GM18870 (cell line): ENCODE measurements around the gene NRXN3.

Source experiments
- ATAC-seq: cut with Tn5 transposase; IDR thresholded peaks from one replicate; pipeline ENCODE4 v1.9.1; 2021; ENCODE audit warnings: moderate library complexity; ENCODE audit not compliant: unreplicated experiment

Gene NRXN3

DNA sequence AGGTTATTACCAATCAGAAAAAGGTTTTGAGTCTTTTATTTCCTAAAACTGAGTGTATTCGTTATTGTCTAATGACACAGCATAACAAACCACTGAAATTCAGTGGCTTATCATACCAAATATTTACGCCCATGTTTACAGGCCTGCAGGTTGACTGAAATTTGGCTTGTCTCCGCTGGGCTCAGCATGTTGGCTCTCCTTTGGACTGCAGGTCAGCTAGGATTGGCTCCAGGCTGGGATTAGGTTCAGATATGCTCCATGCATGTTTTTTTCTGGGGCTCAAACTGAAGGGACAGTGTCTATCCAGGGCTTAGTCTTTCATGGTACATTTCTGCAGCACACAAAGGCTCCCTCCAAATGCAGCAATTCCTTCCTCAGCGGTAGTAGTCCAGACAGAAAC is 1471.2 kb downstream of the NRXN3 start:
- ATAC-seq = no peak

DNA sequence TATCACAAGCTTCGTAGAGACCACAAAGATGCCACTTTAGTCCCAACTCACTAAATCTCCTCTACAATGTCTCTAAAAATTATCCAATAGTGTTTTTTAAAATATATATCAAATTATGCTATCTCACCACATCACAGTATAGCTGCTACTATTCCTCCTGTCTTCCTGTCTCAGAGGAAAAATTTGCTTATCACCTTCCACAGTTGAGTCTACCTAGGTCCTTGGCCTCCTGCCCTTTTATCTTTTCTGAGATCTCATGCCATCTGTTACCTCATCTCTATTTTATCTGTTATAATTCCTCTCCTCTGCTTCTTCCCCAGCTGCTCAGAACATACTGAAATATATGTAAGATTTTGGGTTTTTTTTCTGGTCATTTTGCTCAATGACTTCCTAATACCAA is 1473.0 kb downstream of the NRXN3 start:
- no peak for ATAC-seq

DNA sequence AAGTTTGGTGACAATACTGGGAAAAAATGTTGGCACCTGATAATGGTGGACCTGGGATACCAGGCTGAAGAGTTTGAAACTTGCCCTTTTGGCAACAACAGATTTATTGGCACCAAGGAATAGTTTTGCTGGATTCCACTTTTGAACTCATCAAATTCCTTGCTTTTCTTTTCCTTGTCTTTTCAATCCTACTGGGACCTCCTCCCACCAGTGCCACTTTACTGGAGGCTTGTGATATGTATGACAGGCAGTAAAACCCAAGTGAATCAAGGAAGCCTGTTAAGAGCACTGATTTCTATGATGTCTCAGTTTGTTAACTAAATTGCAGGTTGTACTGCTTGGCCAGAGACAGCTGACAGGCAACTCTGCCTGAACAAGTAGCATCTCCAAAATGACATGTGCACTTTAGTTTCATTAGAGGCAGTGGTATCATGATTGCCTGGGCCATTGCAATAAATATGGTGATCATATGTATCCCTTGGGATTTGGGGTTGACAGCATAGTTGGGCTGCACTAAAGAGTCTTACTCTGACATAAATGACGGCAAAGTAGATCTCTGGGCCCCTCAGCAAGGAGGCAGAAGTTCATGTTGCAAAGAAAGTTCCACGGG is 1475.7 kb downstream of the NRXN3 start:
- ATAC-seq = no peak

DNA sequence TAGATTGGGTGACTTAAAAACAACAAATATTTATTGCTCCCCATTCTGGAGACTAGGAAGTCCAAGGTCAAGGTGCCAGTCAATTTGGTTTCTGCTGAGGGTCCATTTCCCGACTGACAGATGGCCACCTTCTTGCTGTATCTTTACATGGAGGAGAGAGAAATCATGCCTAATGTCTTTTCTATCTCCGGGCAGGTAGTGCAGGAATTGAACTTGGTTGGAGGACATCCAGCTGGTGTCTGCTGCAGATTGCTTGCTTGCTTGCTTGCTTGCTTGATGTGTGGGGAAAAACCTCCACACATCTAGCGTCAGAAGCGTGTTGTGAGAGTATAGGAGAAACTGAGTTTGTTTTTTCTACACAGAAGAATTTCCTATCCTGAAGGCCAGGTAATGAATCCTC is 1479.7 kb downstream of the NRXN3 start:
- ATAC-seq = no peak

DNA sequence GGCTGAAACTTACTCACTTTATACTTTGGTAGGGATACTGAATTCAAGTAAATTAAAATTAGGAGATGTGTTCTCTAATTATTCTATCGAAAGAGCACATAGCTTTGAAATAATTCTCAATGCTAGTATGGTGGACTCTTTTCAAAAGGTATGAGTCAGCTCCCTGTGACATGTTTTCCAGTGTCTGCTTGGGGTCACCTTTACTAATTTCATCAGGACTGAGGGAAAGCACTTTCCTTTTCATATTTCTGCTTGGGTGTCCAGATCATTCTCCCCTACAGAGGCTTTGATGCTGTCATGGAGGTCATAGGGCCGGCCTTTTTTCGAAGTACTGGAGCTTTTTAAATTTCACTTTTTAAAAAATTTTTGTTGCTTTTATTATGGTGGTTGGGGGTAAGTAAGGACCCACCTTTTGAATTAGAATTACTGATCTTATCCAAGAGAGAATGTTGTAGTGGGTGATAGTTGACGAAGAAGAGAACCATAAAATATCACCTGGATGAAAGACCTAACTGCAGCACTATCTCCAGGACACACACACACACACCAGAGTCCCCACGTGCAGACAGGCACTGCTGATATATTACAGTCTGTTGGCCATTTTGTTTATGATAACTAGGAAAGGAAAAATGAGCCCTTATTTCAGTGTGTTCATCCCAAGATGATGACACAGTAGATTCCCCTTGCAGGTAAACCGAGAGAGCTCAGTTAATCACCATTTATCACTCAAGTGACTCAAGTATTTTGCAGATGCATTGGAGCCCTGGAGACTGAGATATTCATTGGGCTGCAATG is 1482.5 kb downstream of the NRXN3 start:
- no peak for ATAC-seq

DNA sequence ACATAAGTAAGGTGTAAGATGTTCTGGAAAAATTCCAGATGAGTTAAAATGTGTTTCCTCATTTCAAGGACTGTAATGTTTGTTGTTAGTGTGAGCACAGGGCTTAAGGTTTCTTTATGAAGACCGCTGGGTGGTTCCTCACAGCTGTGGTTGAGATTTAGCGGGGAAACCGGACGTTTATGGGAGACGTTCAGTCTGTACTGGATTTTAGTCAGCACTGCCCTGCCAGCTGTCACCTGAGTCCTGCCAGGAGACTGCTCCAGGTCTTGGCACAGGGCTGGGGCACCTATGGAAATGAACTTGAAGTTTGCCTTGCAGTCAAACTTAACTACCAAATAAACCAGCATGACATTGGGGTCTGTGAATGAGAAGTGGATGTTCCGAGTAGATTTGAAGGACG is 1485.9 kb downstream of the NRXN3 start:
- no peak for ATAC-seq

DNA sequence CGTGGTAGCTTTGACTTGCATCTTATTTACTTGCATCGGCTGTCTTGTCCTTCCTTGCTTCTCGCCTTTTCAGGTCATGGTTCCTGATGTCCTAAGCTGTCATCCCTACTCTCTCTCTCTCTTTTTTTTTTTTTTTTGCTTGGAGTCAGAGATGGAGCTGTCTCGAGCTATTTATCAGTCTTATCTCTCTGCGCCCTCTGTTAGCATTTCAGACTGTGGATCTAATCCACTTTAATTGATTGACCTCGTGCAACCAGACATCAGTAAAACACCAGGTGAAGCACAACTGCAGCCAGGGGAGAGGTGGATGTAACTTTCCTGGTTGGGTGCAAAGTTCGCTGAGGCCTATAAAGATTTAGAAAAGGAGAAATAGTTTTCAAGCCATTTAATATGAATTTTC is 1486.3 kb downstream of the NRXN3 start:
- no peak for ATAC-seq

DNA sequence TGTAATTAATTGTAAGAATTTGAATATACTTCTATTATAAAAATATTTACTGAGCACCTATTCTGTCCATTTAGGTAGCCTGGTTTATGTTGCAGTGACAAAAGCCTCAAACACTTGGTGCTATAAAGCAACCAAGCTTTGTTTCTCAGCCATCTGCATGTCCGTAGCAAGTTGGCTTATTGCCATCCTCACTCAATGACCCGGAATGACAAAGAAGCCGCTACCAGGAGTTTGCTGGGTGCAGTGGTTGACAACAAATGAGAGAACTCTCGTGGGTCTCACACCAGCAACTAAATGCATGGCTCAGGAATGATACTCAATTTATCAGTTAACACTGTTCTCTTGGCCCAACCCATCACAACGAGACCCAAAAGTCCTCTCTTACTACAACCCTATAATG is 1488.0 kb downstream of the NRXN3 start:
- ATAC-seq = no peak

DNA sequence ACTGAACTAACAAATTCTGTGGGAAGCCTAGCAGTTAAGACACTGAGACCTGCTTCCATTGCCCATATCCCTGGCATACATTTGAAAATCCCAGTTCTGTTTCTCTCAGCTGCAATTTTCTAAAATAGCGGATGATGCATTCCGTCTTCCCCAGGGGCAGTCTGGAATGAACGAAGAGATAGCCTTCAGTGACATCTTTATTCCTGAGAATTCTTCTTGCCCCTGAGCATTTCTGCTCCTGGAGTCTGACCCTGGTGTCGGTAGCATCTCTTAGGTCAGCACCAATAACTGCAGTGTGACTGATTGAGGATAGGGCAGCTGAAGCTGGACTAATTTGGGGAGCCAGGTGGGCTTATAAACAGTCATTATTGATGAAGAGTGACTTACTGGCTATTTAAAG is 1488.6 kb downstream of the NRXN3 start:
- ATAC-seq = no peak

DNA sequence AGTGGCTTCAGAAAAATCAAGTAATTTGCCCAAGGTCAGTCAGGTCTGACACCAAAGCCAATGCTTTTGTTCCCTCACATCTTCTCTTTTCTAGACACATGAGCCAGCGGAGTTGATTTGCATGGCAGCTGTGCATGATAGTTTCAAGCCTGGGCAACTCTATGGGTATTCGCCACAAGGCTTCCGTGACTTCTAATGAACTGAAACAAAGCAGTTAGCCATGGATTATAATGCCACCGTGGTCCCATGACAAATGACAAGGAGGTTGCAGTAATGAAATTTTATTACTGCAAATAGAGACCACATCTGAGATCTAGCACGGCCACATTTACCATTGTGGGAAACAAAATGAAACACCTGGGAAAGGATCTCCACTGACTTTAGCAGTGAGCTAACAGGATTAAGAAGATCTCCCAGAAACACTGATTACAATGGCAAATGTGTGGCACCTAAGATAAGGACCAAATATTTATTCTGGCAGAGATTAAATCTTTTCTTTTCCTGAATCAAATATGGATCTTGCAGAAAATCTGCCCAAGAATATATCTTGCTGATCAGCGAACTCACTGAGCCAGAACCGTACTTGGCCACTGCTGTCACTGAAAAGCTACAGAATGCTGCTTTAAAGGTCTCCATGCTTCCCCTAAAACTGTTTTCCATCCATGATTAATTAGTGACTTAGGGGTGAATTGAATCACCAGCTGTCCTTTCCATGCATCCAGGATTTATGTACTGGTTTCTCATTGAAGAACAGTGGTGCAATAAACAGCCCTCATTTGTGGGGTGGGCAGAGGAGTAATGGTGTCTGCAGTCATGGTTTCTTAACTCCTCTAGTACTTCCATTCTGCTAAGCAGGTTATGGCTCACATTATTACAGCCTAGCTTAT is 1490.1 kb downstream of the NRXN3 start:
- ATAC-seq = no peak

DNA sequence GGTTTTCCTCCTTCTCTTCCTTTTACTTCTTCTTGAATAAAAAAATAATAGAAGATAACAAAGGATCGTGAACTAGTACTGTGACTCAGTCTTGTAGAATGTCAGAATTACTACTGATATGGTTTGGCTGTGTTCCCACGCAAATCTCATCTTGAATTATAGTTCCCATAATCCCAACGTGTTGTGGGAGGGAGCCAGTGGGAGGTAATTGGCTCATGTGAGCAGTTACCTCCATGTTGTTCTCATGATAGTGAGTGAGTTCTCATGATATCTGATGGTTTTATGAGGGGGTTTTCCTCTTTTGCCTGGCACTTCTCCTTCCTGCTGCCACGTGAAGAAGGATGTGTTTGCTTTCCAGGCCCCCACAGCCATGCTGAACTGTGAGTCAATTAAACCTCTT is 1491.6 kb downstream of the NRXN3 start:
- no peak for ATAC-seq

DNA sequence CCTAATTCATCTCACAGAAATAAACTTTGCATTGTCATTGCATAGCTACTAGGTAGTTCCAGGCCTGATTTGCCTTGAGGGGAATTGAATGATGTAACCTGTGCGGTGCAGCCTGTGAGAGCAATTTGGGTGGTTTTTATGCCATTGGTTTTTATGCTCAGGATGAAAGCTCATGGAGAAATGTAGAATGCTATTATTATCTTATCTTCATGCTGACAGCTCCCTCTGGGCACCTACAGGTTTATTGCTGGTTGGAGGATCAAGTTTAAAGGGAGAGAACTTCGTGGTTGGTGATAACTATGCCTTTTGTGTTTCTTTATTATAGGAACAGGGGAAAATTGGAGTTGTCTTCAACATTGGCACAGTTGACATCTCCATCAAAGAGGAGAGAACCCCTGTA is 1493.3 kb downstream of the NRXN3 start:
- ATAC-seq = no peak

DNA sequence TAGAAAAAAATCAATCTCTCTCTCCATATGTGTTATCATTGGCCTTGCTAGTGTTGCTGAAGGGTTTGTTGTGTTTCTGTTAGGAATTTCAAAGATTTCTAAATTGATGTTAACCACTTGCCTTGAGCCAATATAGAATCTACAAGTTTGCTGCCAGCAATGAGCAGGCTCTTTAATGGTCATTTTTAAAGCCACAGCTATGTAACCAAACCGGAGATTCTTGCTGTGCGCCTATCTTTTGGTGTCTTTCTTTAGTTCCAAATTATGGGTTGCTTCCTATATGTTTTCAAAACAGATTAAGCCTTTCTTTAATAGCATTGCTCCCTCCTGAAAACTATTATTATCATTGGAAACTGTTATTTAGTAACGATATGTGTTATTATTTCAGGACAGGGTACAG is 1495.4 kb downstream of the NRXN3 start:
- no peak for ATAC-seq

DNA sequence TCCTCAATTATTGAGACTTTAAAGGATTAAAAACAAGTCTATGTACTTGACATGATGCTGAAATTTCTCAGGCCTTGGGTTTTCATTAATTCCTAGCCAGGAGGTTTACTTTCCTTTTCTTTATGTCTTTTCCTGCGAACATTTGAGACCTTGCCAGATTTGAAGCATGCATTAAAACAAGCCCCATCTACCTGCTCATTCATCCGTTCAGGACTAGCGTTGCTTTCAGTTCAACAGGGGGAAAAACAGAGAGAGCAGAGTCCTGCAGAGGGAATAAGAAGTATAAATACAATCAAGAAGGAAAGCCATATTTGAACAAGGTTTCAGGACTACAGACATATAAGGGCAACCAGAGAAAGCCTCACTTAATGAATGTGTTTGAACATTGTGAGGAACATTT is 1498.8 kb downstream of the NRXN3 start:
- ATAC-seq = no peak

DNA sequence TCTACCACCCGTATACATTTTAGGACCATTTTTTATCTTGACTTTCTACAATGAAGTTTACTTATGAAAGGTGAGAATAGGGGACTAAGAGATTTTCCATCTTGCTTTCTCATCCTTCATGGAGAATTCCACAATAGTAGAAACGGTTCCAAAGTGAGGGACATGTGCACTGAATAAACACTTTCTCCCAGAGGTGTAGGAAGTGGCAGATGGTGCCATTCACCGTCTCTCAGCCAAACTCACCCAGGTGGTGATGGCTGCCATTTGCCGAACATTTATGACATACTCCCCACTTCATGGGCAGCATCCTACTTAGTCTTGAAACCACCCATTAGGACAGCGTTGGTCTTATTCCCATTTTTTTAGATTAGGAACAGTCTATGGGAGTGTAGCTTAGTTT is 1500.6 kb downstream of the NRXN3 start:
- no peak for ATAC-seq

DNA sequence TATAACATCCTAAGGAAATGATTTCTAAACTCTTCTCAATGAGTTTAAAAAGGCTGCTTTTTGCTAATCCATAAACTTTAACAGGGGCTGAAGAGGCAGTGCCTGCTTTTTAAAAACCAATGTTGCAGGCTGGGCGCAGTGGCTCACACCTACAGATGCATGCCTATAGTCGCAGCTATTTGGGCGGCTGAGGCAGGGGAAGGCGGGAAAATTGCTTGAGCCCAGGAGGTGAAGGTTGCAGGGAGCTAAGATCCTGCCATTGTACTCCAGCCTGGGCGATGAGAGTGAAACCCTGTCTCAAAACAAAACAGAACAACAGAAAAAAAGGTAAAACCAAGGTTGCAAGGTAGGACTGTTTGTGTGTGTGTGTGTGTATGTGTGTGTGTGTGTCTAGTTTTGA is 1509.9 kb downstream of the NRXN3 start:
- ATAC-seq = no peak

DNA sequence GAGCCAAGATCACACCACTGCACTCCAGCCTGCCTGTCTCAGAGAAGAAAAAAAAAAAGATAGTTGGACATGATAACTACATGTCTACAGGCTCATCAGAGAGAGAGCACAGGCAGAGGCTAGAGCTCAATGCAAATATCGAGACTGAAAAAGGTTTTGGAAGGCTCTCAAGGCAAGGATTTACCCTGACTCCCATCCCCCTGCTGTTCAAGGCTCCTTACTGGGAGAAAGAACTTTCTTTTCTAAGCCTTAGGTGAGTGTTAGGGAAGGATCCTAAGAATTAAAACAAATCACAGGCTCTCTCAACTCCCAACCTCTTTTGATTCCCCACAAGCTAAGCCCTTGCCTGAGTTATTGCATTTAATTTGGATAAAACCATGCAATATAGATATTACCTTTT is 1516.0 kb downstream of the NRXN3 start:
- ATAC-seq = no peak

DNA sequence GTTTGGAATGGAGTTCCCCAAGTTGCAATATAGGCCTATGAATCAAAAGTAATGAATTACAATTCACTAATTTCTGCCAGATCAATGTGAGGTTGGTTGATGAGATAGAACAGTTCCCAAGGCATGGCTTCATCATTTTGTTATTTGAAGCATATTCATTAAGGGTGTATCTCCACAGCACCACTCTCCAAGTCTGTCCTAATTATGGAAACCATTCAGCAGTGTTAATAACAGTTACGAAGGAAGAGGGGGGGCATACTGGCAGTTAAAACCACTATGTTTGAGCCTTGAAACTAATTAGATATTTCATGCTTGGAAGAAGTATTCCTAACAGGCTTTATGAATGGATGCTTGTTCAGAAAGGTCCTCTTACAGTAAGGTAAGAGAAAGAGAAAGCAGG is 1520.8 kb downstream of the NRXN3 start:
- ATAC-seq = no peak

DNA sequence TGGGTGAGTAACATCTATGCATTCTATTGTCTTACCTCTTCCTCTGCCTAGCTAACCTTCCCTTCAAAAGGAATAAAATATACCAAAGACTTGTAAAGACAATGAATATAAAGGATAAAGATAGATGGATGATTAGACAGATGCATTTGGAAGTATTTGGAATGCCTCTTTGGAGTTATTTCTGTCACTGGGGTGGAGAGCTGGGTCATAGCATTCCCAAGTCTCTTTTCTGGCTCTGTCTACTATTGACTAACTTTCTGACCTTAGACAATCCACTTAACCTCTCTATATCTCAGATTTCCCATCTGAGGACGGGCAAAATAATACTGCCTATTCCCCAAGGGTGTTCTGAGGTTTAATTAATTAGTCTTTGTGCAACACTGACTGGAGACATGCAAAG is 1523.8 kb downstream of the NRXN3 start:
- no peak for ATAC-seq

DNA sequence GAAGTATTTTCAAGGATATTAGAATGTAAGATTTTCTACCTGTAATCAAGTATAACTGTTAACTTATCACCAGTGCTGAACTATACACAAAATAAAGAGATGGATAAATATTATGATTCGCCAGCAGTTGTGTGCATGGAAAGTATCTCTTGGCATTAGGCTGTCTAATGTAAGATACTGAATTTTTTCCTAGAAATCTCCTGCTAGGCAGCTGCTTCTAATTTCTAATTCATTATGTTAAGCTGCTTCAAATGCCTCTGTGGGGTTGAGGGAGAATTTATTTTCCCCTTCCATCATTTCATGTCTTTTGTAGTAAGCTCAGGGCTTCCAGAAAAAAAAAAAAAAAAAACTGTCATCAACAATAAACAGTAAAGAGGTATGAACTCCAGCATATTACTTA is 1525.1 kb downstream of the NRXN3 start:
- ATAC-seq = no peak

DNA sequence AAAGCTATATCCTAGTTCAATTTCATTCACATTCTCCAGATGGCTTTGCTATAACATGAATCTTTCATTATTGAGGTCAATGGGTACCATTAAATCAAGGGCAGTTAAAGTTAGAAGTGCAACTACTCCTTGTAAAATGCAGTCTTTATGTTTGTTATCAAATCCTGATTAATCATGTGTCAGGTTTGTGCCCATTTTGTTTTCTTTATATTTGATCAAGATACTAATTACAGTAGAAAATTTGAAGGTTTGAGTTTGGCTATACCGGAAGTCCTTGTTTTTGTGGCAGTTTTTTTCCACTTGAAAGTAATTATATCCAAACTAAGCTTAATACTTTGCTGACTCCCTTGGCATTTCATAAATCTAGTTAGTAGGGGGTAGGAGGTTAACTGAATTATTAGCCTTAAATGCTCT is 1528.1 kb downstream of the NRXN3 start:
- ATAC-seq = no peak

DNA sequence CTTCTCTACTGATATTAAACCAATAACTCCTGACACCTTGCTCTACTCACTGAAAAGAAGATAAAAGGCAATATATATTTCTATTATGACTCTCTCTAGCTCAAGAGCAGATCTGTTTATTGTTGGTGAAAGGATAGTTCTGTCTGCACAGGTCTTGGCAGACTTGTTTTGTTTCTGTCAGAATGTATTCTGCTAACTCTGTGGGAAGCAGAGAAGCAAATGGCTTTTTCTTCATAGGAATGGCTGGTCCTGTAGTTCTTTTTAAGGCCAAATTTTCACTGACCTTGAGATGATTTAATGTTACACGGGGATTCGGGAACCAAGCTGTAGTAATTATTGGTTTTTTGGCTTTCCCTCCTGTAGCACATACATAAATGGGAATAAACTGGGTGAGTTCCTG is 1529.0 kb downstream of the NRXN3 start:
- no peak for ATAC-seq
